Adrenal gland (tissue), 5 donors: ENCODE results near the gene RNF145.

Experiments
- CTCF ChIP-seq, 6 experiments: fragments of 450-650 bp in 4 of 6; fragments of 200-600 bp in 2 of 6; sonication (generic) in 1 of 6; IDR thresholded peaks; 1 replicate in 5 of 6; 2 replicates in 1 of 6; pipeline versions ENCODE4 v1.5.1 to v1.8.0; 2016 to 2021; ENCODE audit warnings: antibody characterized with exemption in 6 of 6, mild to moderate bottlenecking in 2 of 6, moderate library complexity in 1 of 6
- POLR2A ChIP-seq, 2 donors: fragments of 450-650 bp; IDR thresholded peaks; one replicate each; pipeline ENCODE4 v1.6.1; 2017; ENCODE audit warnings: antibody characterized with exemption in 2 of 2, mild to moderate bottlenecking in 2 of 2, moderate library complexity in 1 of 2
- donor health status: DM: no; HTN: no; CAD: no.

GRCh38 chr5:159130871-159131270 lies 78.5 kb downstream of the RNF145 start:
- TF ChIP-seq CTCF (IDR thresholded peaks at IDR 0.05) (no peak), POLR2A (IDR thresholded peaks at IDR 0.05) (no peak)
